IPS DF 4.7 (cell line): ENCODE data around the gene KCTD16.
A peak's percentile ranks its signal among the peaks of the same experiment; 100 is the strongest.

ENCODE experiments used
- DNase-seq: peaks from one replicate; pipeline ENCODE4 v3.0.0-alpha.2; 2013; ENCODE audit warnings: low spot score; ENCODE audit errors: extremely low read depth

KCTD16 gene

DNA sequence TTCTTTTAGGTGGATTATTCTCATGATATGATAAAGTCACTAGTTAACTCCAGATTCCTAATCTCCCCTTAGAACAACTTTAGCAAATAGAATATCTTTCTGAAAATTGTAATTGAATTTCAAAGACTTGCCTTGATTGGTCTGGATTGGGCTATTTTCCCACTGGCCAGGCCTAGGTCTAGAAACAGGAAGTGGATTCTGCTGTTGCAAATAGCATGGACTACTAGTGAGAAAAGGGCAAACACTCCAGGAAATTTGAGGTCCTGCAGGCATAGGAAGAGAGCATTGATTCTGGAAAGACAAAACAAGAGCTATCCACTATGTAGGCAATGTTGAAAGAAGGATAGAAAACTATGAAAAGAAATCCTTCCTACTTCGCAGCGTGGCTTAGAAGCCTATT lies 113.4 kb downstream of the KCTD16 start:
- no peak for DNase-seq

DNA sequence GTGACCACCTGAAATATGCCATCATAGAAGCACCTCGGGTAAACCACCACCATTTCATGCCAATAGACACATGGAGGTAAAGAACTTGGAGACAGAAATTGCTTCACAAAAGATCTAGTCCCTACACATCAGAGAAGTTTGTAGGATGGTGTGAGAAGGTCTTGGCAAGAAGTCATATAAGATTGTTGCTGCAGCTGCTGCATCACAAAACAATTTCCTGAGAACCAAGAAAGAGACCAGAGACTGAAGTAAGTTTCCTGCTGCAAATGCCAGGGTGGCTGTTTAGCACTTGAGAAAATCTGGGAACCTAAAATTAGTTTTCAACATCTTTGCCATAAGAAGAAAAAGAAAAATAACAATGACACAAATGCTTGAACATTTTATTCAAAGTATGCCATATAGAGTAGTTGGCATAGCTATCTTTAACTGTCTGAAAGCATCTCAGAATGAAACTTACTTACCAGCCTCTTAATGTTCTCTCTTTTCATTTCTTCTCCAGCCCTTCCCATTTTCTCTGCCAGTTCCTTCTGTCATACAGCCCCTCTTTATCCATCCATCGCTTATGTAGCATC lies 114.3 kb downstream of the KCTD16 start:
- DNase-seq, result no peak

DNA sequence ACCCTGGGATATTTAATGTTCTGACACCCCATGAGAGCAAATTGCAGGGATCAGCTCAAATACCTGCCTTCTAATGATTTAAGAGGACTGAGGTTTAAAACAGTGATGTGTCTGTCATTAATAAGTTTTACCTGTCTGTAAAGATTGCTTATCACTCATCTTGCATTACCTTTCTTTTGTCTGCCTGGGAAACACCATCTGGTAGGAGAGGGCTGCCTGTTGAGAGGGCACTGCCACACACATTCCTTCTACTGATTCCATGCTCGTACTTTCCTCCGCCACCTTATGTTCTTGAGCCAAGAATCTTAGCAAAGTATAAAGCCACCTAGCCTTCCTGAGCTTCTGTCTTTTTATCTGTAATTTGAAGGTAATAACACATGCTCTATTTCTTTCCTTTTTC lies 118.6 kb downstream of the KCTD16 start:
- no peak for DNase-seq

DNA sequence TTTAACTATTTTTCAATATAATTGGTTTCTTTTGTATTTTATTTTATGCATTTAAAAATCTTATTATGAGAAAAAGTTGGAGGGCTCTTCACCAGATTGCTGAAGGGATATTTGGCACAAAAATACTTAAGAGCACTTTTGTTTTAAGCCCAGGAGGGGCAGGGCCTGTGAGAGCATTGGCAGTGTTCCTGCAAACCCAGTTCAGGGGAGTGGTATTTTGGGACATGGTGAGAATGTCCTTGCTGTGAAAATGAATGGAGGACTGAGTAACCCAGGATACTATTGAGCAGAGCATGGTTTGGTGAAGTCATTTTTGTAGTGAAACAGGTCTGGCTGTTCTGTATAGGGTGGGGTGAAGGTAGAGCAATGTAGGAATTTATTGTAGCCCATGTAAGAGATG lies 121.4 kb downstream of the KCTD16 start:
- no peak for DNase-seq

DNA sequence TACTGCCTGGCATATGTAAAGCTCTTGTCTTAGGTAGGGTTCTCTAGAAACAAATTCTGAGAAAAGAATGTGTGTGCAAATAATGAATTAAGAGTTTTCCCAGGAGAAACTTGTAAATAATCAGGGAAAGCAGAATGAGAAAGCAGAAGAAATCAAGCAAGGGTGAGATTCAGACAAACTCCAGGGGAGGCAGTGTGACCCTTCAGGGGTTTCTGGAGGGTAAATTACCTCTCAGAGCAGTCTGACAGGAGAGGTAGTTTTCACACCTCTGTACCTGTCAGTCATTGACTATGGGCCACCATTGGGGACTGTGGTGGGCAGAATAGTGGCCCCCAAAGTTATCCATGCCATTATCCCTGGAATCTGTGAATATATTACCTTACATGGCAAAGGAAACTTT lies 124.6 kb downstream of the KCTD16 start:
- DNase-seq, result no peak

DNA sequence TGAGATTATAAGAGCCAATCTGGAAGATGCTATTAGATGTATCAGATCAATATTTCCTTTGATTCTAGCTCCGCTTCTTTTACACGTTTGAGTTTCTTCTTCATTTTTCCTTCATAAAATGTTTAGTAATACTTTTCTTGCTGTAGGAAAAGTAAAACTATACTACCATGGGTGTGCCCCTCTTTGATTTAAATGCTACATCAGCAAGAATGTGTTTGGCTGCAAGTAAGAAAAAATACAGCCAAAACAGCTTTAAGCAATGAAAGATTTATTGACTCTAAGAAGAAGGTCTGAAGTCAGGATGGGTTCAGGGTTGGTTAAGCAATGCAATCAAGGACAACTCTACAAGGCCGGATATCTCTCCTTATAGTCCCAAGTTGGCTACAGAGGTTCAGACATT lies 126.4 kb downstream of the KCTD16 start:
- no peak for DNase-seq

DNA sequence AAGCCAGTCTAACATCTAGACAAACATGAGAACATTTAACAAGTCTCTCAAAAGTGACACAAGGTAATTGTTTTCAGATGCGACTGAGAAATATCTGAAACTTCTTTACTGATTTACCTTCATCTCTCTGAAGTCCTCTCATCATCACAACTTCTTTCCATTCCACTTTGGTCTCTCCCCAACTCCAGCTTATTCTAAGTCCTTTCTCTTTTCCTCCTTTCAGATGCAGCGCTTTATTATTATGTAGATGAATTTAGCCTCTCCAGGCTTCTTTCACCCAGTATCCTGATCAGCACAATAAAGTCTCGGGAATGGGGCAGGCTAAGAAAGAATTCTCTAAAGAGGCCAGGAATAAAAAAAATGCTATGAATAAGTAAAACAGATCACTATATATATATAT lies 128.0 kb downstream of the KCTD16 start:
- DNase-seq, result peak; percentile 28

DNA sequence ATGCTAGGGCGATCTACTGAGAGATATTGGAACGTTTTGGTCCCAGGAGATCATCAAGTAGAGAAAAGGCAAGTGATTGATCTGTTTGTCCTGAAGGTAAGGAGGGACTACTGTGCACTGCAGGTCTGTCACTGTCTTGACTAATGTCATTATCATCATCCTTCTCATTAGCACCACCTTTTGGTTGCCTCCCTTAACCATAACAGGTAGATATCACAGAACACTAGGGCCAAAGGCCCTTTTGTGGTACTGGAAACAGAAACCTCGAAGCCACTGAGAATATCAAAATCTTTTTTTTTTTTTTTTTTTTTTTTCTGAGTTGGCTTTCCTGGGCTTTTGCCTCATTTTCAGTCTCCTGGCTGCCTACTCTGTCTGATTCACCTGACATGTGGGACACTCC lies 134.0 kb downstream of the KCTD16 start:
- no peak for DNase-seq

DNA sequence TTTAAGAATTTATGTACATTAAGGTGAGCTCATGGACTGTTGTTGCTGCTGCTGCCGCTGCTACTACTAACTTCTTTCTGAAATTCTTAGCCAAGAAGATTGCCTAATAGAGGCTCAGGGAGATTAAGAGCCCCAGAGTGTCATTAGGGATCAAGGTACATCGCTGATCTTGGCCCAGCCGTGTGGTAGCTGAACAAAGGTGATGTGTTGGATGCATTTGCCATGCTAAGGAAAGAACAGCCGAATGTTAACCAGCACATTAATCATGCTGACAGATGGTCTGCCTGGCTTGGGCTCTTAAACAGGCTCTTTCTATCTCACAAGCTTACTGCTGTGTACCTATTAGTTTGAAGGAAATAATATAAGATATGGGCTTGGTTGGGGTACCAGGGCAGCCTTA lies 137.1 kb downstream of the KCTD16 start:
- no peak for DNase-seq

DNA sequence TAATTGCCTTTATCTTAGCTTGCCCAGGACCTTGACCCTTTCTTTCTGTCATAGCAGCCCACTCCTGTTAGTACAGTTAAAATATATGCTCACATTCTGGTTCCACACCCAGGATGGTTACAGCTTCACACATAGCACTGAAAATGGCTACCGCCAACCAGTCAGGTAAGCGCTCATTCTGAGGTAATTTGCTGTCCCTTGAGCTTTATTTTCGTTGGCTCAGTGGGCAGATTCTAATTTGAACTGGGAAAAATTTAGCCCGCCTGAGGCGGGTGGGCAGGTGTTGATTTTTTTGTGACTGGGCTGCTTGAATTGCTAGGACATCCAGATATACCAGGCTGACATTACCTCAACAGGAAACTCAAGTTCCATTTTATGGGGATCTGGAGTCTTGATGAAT lies 137.5 kb downstream of the KCTD16 start:
- no peak for DNase-seq

DNA sequence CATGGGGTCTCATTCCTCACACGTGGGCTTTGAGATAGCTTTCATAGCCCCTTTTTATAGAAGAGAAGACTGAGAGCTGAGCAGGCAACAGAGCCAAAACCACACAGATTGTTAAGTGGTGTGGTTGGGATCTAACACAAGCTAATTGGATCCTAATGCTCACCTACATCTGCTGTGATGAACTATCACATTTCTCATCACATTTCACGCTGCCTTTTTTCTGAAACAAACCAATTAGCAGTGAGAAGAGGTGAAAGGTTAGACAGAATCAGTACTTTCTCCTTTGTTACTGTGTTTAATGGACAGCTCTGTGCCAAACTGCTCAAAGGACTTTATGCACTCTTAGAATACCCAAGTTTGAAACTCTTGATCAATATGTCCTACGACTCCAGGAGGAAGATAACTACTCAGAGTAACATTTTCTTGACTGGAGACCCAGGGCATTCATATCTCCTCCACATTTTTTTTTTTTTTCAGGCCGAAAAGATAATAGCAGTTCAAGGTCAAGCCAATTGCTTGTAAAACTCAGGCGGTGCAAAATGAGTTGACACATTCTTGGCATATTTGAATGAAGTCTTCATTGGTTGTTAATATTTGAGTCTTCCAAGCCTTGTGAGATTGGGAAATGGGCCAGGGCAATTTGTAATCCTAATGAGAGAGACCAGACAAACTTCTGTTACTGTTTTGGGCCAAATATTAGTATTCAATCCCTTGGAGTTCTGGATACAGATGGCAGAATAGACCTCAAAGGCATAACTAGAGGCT lies 138.4 kb downstream of the KCTD16 start:
- no peak for DNase-seq

DNA sequence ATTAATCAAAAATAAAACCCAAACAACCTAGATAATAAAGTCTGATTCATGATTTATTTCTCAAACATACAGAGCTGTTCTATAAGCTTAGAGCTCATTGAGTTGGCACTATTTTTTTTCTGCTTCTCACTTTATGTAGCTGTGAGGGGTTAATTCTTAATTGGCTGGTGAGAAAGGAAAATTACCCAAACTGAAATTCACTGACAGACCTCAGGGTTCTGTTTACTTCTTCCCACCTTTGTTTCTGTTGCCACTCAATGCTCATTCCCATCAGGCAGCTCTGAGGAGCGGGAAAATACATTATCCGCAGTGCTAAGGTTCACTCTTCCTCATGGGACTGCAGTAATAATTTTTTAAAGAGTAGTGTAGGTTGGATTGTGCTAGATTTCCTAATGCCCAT lies 139.9 kb downstream of the KCTD16 start:
- no peak for DNase-seq

DNA sequence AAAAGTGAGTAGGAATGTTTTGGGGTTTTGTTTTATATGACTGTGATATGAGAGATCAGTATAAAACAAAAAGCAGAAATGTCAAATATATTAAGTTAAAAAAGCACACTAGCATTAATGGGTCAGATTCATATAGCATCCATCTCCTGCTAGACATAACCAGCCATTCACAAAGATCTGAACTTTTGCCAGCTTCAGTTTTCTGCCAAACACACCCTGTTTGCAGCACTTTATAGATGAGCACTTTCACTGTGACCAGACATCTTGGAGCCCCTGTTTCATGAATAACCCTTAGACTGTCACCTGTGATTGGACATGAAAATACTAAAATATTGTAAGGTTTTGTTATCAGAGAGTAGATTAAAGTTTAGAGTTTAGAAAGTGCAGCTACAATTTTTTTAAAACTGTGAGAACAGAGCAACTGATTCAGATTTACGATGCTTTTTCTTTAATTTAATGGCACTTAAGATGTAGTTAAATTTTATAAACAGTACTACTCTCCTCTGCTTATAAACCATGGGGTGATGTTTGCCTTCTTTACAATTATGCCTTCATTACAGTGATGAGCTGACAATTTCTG lies 142.6 kb downstream of the KCTD16 start:
- DNase-seq, result no peak

DNA sequence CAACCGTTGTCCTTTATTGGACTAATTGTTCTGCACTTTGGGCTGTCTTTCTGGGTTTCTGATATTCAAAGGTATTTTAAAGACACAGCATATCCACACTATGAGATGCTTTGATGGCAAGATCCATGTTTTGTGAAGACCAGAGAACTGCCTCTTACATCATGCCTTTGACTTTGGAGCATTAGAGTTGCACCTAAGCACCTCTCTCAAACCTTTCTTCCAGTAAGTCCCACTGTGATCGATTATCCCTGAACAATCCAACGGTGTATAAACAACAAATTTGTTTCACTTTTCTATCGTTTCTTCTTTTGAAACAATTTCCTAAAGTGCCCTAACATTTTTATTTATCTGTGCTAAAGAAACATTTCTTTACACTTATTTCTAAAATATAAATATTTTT lies 144.4 kb downstream of the KCTD16 start:
- DNase-seq, result no peak

DNA sequence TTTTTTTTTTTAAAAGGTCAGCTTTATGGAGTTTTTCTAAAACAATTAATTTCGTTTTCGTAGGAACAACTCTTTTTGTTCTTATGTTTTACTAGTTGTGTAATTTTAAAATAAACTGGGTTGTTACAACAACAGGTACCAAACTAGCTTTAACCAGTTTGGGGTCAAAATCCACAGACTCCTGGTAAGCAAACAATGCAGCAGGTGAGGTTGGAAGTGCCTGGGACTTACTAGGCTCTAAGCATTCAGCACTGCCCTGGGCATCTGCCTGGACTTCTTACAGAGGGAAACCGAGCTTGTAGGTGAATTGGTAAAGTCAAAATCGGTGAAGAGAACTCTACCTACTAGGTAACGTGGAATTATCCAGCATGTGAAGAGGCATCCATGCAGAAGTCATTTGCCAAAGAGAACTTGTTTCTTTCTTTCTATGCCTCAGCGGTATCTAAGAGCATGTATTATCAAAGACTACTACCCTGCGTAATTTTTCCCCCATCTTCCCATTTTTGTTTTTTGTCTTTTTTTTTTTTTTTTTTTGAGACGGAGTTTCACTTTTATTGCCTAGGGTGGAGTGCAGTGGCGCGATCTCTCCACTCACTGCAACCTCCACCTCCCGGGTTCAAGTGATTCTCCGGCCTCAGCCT lies 145.4 kb downstream of the KCTD16 start:
- no peak for DNase-seq

DNA sequence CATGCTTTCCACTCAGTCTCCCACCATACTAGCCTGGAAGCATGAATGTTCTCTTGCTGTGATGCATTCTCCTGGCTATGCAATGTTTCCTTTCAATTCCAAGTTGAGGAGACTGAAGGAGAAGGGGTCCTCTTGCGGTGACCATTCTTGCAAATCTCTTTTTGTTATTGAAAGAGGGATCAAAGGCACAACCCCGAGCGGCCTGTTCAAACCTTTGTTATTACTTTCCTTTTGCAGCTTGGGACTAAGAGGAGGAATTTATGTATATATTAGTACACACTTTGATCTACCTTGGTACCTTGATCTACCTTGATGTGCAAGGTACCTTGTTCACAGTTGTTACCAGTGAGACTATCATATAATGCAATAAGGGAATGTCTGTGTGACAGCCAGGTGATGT lies 147.3 kb downstream of the KCTD16 start:
- no peak for DNase-seq

DNA sequence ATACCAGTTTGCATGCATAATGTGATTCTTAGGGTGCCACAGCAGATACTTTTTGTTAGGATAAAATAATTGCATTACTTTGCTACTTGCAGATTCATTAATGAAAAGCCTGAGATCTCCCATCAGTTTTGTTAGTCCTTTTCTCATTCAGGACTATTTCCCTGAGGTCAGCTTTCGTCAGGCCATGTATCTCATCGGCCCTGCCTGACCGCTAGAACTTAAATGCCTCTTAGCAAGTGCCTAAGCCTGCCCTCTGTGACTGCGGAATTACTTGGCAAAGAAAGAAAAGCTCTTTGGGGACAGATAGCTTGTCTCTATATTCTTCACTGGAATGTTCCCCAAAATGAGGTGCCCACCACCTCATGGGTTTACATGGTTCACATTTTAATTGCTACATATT lies 147.8 kb downstream of the KCTD16 start:
- no peak for DNase-seq

DNA sequence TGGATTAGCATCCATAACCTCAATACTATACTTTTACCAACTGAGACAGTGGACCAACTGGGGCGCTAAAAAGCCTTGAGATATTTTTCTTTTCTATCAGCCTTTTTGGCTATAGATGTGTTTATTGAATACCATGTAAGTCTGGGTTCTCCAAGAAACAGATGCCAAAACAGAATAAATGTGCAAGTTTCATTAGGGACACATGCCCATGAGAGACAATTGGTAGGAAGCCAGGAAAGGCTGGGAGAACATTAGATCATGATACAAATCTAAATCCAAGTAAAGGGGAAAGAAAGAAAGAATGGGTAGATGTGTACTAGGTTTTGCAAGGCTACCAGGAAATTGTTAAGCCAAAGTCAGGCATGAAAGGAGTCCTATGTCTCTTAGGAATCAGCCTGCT lies 152.5 kb downstream of the KCTD16 start:
- DNase-seq, result no peak

DNA sequence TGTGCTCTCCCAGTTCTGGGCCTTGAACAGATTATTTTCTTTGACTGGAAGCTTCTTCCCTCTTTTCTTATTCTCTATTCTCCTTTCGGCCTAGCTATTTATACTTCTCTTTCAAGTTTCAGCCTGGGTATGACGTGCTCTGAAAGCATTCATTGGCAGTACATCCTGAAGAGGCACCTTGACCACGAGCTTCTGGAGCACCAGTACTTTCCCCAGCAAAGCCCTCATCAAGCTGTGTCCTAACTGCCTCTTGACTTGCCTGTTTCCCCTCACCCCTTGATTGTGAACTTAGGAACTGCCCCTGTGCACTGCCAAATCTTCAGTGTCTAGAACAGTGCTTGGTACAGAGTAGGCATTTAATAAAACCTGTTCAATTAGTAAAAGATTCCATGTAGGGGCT lies 154.9 kb downstream of the KCTD16 start:
- DNase-seq, result no peak

DNA sequence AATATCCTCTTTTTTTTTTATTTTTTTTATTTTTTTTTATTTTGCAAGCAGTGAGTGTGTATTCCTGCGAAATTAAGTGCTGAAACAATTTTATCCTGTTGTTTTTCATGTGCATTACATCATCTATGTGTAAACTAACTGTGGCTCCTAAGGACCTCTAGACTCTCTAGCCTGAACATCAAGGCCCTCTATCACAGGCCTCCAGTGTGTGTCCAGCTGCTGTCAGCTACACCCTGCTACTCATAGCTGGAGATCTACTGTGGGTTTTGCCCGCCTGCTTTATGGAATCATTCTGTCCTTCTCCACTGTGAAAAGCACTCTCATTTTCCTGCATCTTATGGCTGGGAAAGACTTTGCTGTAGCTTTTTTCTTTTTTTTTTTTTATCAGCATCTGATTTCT lies 157.8 kb downstream of the KCTD16 start:
- DNase-seq, result no peak

DNA sequence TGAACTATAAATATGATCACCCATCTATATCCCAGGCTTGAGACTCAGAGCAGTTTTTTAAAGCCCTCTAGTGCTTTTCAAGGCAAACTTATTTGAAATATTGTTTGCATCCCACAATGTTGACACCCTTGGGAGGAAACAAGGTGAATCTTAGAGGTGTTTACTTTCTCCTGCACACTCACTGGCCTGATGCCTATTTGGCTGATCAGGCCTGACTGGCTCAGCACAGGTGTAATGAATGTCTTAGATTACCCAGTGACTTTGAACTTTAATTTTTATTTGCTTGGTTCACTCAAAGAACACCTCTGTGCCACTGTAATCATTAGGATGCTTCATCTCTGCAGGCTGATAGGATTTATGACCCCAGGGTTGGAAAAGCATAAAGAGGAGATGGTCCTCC lies 158.3 kb downstream of the KCTD16 start:
- no peak for DNase-seq

DNA sequence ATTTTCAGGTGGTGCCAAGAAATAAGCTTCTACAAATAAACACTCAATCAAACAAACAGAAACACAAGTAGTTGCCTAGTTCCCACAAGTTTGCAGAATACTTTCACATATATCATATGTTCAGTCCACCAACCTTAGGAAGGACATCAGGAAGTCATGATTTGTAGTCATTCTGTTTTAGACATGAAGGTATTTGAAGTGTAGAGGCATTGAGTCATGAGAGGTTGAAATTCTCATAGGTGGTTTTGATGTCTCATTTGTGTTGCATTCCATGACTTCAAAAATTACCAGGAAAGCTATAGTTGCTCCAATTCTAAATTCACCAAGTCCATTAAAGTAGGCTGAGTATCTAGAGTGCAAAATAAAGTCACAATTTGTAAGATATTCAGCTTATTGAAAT lies 159.0 kb downstream of the KCTD16 start:
- no peak for DNase-seq

DNA sequence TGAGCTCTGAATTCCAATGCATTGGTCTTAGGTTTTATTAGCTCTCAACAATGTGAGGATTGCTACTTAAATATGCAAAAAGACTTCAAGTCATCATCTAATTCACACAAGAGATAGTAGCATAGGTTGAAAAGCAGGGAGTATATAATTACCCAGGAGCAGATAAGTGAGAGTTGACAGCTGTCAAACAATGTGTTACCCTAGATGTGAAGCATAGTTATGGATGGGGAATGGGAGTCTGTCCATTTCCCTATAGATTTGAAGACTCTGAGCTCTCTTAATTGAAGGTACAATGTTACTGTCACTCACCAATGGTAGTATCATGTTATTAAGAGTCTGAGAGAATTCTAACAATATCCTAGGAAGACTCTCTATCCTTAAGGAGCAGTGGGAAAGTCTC lies 160.7 kb downstream of the KCTD16 start:
- DNase-seq, result no peak
